Astrocyte of the spinal cord (primary cell): Measurements from ENCODE around the gene DNM3.

Experiments
- DNase-seq: peaks from one replicate; pipeline ENCODE4 v3.0.0; 2011; ENCODE audit warnings: low read depth, low spot score
- H3K4me3 ChIP-seq: 2 replicates; pipeline ENCODE4 v1.5.1; 2011; ENCODE audit warnings: low read depth, mild to moderate bottlenecking, low read length, moderate library complexity
- CTCF ChIP-seq: IDR thresholded peaks from 2 replicates; pipeline ENCODE4 v1.5.1; 2012; ENCODE audit warnings: low read depth, mild to moderate bottlenecking, low read length, inconsistent platforms
- in situ Hi-C: cut with HindIII; loops from 2 replicates; pipeline ENCODE4 v1.10.0; 2017; ENCODE audit warnings: low sequenced_read_pairs

DNM3 gene

GRCh38 chr1:172452536-172453152 is 611.3 kb downstream of the DNM3 start:
- in situ Hi-C loops, result no loop called here
- H3K4me3 ChIP-seq, result no peak overlapping the region
- no peak for TF ChIP-seq CTCF
- DNase-seq, result no peak

- no peak for DNase-seq
- TF ChIP-seq CTCF, result no peak
These were observed 611.9 kb downstream of the DNM3 start for GRCh38 chr1:172453153-172453545.

GRCh38 chr1:172453607-172454006 is 612.3 kb downstream of the DNM3 start:
- in situ Hi-C loops, result no loop called here
- TF ChIP-seq CTCF, result no peak
- no peak for DNase-seq
- no peak overlapping the region for H3K4me3 ChIP-seq

More at GRCh38 chr1:172453153-172453545, 611.9 kb downstream of the DNM3 start:
- in situ Hi-C loops, result no loop called here
- no peak overlapping the region for H3K4me3 ChIP-seq

- no peak for DNase-seq
- no peak for TF ChIP-seq CTCF
- in situ Hi-C loops, result no loop called here
- no peak overlapping the region for H3K4me3 ChIP-seq
These were observed 614.2 kb downstream of the DNM3 start for GRCh38 chr1:172455451-172455850.

GRCh38 chr1:172456344-172456769 is 615.1 kb downstream of the DNM3 start:
- in situ Hi-C loops, result no loop called here
- no peak overlapping the region for H3K4me3 ChIP-seq
- no peak for TF ChIP-seq CTCF
- DNase-seq, result no peak

- no peak for TF ChIP-seq CTCF
- in situ Hi-C loops, result no loop called here
- H3K4me3 ChIP-seq, result no peak overlapping the region
- no peak for DNase-seq
These were observed 616.3 kb downstream of the DNM3 start for GRCh38 chr1:172457479-172458130.
